Spleen (tissue), 7 donors: Measurements from ENCODE around the gene CCHCR1.

Experiments
- CTCF ChIP-seq, 11 experiments: fragments of 200-600 bp in 7 of 11; fragments of 450-650 bp in 4 of 11; sonication (generic) in 4 of 11; IDR thresholded peaks in 8 of 11; conservative IDR thresholded peaks in 3 of 11; 1 replicate in 7 of 11; 2 replicates in 4 of 11; pipeline versions ENCODE4 v1.4.0 to v1.8.0; 2016 to 2021; ENCODE audit warnings: antibody characterized with exemption in 11 of 11, inconsistent platforms in 4 of 11, mild to moderate bottlenecking in 1 of 11
- POLR2AphosphoS5 ChIP-seq, 3 donors: sonication (generic); formaldehyde crosslinking; IDR thresholded peaks; one replicate each; pipeline ENCODE4 v1.5.1; 2017; ENCODE audit warnings: antibody characterized with exemption in 3 of 3
- donor health status: DM: no; HTN: no; CAD: no; lungs with moderate emphysema.
- donor health status: DM: no; HTN: no; CAD: no.
- donor health status: DM: no; HTN: no; CAD: no.

GRCh38 chr6:31174378-31174777 lies 16.8 kb upstream of the CCHCR1 start:
- TF ChIP-seq CTCF (IDR thresholded peaks at IDR 0.05 in 8 of 11, conservative IDR thresholded peaks at IDR 0.05 in 3 of 11) (no peak), POLR2AphosphoS5 (IDR thresholded peaks at IDR 0.05) (no peak)
